ENCODE results near the gene ACTR1B.

DNA sequence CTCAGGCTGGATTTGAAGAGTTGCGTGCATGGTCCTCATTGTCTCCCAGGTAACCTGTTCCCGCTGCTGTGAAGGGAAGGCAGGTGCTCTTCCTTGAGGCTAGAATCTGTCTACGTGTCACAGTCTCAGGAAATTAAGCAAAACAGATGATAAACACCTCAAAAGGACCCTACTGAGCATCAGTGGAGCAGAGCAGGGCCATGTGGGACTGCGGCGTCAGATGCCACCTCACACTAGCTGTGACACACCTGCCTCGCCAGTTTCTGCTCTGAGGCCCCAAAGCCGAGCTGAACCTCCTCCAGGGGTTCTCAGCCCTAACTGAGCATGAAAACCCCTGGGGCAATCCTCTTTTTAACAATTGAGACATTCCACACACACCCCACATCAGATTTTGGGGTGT lies 7.7 kb upstream of the ACTR1B start:
- TF ChIP-seq, protein P1, sequence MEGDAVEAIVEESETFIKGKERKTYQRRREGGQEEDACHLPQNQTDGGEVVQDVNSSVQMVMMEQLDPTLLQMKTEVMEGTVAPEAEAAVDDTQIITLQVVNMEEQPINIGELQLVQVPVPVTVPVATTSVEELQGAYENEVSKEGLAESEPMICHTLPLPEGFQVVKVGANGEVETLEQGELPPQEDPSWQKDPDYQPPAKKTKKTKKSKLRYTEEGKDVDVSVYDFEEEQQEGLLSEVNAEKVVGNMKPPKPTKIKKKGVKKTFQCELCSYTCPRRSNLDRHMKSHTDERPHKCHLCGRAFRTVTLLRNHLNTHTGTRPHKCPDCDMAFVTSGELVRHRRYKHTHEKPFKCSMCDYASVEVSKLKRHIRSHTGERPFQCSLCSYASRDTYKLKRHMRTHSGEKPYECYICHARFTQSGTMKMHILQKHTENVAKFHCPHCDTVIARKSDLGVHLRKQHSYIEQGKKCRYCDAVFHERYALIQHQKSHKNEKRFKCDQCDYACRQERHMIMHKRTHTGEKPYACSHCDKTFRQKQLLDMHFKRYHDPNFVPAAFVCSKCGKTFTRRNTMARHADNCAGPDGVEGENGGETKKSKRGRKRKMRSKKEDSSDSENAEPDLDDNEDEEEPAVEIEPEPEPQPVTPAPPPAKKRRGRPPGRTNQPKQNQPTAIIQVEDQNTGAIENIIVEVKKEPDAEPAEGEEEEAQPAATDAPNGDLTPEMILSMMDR (IDR thresholded peaks at IDR 0.05), result no peak
- TF ChIP-seq ZFX (IDR thresholded peaks at IDR 0.05; ENCODE audit: borderline replicate concordance), result no peak

All from 22Rv1 (cell line).